HEK293T (cell line): ENCODE measurements around the gene MAX.

ENCODE experiments used
- CTCF ChIA-PET: fragments of 350-600 bp; formaldehyde crosslinking; extraction: SDS; loops from one replicate; lab custom pipeline; 2021; ENCODE audit warnings: antibody characterized with exemption, inconsistent platforms; lab: Yijun Ruan, JAX
- POLR2A ChIA-PET: fragments of 350-600 bp; formaldehyde crosslinking; extraction: SDS; loops from one replicate; lab custom pipeline; 2020; ENCODE audit warnings: antibody characterized with exemption, inconsistent platforms; lab: Yijun Ruan, JAX
- DNase-seq: peaks from one replicate; pipeline ENCODE4 v3.0.0; 2012; ENCODE audit warnings: mixed read lengths; ENCODE audit errors: extremely low spot score
- ARNT ChIP-seq: fragments of 450-650 bp; IDR thresholded peaks from 2 replicates; pipeline ENCODE4 v1.6.1; 2017; ENCODE audit warnings: mild to moderate bottlenecking
- BHLHE40 ChIP-seq: fragments of 450-650 bp; IDR thresholded peaks from 2 replicates; pipeline ENCODE4 v1.6.1; 2016; ENCODE audit warnings: mild to moderate bottlenecking, moderate library complexity, borderline replicate concordance
- CTBP1 ChIP-seq: fragments of 450-650 bp; IDR thresholded peaks from 2 replicates; pipeline ENCODE4 v1.6.1; 2016; ENCODE audit warnings: borderline replicate concordance
- ELF4 ChIP-seq: fragments of 450-650 bp; IDR thresholded peaks from 2 replicates; pipeline ENCODE4 v1.6.1; 2017; ENCODE audit warnings: antibody characterized with exemption
- FOXA1 ChIP-seq: fragments of 450-650 bp; IDR thresholded peaks from 2 replicates; pipeline ENCODE4 v1.6.1; 2016; ENCODE audit warnings: mild to moderate bottlenecking
- FOXK2 ChIP-seq: fragments of 450-650 bp; IDR thresholded peaks from 2 replicates; pipeline ENCODE4 v1.6.1; 2016; ENCODE audit warnings: mild to moderate bottlenecking
- FOXM1 ChIP-seq: fragments of 450-650 bp; IDR thresholded peaks from 2 replicates; pipeline ENCODE4 v1.6.1; 2017; ENCODE audit warnings: mild to moderate bottlenecking, borderline replicate concordance
- HDGF ChIP-seq: fragments of 450-650 bp; IDR thresholded peaks from 2 replicates; pipeline ENCODE4 v1.6.1; 2017; ENCODE audit warnings: antibody characterized with exemption, borderline replicate concordance
- L3MBTL2 ChIP-seq: fragments of 450-650 bp; conservative IDR thresholded peaks from 2 replicates; pipeline ENCODE4 v1.6.1; 2016; ENCODE audit warnings: mild to moderate bottlenecking
- LEF1 ChIP-seq: fragments of 450-650 bp; IDR thresholded peaks from 2 replicates; pipeline ENCODE4 v1.6.1; 2017; ENCODE audit warnings: mild to moderate bottlenecking, borderline replicate concordance
- NFRKB ChIP-seq: fragments of 450-650 bp; IDR thresholded peaks from 2 replicates; pipeline ENCODE4 v1.6.1; 2016; ENCODE audit warnings: mild to moderate bottlenecking, moderate library complexity
- PKNOX1 ChIP-seq: fragments of 450-650 bp; IDR thresholded peaks from 2 replicates; pipeline ENCODE4 v1.6.1; 2016
- SP1 ChIP-seq: fragments of 450-650 bp; IDR thresholded peaks from 2 replicates; pipeline ENCODE4 v1.6.1; 2017
- SUZ12 ChIP-seq: fragments of 450-650 bp; IDR thresholded peaks from 2 replicates; pipeline ENCODE4 v1.6.1; 2016; ENCODE audit warnings: mild to moderate bottlenecking
- TARDBP ChIP-seq: fragments of 450-650 bp; IDR thresholded peaks from 2 replicates; pipeline ENCODE4 v1.6.1; 2016
- ZNF384 ChIP-seq: fragments of 450-650 bp; IDR thresholded peaks from 2 replicates; pipeline ENCODE4 v1.6.1; 2016

MAX gene

DNA sequence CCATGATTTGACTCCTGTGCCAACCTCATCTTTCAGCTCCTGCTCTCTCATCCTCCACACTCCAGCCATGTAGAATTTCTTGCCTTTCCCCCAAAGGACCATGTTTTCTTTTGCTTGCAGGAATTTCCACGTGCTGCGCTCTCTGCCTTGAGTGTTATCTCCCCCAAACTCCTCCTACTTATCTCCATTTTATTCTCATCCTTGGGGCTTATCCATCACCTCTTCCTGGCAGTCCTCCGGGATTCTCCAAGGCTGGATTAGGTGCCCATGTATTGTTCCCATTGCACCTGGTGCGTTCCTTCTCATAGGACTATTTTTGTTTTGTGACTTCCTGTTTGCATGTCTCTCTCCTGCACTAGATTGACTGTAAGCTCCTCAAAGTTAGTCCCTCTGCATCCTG is 7.0 kb upstream of the MAX start:
- DNase-seq: no peak
- ChIA-PET CTCF (interaction anchor here (0.6 kb wide), 1 partner anchor 338 kb away, joined by 5 read pairs; no protein-coding TSS in a partner anchor), POLR2A (no interaction called here)
- TF ChIP-seq ARNT (no peak), ELF4 (no peak), LEF1 (no peak), NFRKB (no peak), FOXK2 (no peak), TARDBP (no peak), CTBP1 (no peak), ZNF384 (no peak), BHLHE40 (no peak), HDGF (no peak)

DNA sequence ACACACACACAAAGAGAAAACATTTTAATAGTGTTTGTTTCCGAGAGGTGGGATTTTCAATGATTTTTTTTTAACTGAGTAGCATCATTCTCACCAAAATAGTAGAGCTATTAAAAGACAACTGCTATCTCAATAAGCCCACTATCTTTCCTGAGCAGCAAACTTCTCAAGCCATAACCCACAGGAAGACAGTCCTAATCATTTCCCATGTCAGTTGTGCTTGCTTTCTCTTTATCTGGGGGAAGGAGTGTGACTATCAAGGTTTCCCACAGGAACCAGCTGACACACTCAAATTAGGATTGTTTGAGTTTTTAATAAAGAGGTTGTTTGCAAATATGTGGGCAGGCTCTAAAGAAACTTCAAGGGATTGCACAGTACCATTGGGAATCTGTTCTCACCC is 4.9 kb upstream of the MAX start:
- CTCF ChIA-PET: interaction anchor here (0.7 kb wide), 1 partner anchor 799 kb away, joined by 5 read pairs; no protein-coding TSS in a partner anchor
- POLR2A ChIA-PET: no interaction called here

DNA sequence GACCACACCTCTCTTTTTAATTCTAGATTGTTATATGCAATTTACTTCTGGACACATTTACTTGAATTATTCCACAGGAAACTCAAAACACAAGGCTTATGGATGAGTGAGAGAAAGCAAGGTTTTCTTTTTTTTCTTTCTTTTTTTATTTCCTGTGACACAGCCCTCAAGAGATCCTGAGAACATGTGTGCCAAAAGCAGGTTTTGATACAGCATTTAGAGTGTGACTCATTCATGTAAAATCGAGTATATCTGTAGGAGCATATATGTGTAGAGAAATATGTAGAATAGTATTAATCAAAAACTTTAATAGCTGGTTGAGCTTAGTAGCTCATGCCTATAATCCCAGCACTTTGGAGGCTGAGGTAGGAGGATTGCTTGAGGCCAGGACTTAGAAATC is 4.4 kb upstream of the MAX start:
- ChIA-PET CTCF (interaction anchor here (0.7 kb wide), 1 partner anchor 800 kb away, joined by 5 read pairs; no protein-coding TSS in a partner anchor), POLR2A (no interaction called here)
- TF ChIP-seq LEF1: no peak
- TF ChIP-seq L3MBTL2: no peak
- no peak for TF ChIP-seq ELF4
- no peak for TF ChIP-seq SP1
- no peak for TF ChIP-seq TARDBP
- TF ChIP-seq ZNF384: no peak
- no peak for TF ChIP-seq BHLHE40
- TF ChIP-seq PKNOX1: no peak
- TF ChIP-seq FOXM1: no peak
- no peak for TF ChIP-seq NFRKB
- TF ChIP-seq CTBP1: no peak
- no peak for TF ChIP-seq HDGF
- TF ChIP-seq FOXA1: no peak
- no peak for TF ChIP-seq SUZ12
- TF ChIP-seq FOXK2: no peak
- TF ChIP-seq ARNT: no peak
- no peak for DNase-seq

More for the DNA sequence above, 4.9 kb upstream of the MAX start:
- TF ChIP-seq FOXA1 (no peak), HDGF (no peak), SP1 (no peak), PKNOX1 (no peak), NFRKB (no peak), LEF1 (no peak), CTBP1 (no peak), ARNT (no peak), SUZ12 (no peak), TARDBP (no peak), ZNF384 (no peak), L3MBTL2 (no peak), FOXK2 (no peak), ELF4 (no peak)
- DNase-seq: no peak

GRCh38 chr14:65106316-65106715 is 4.0 kb upstream of the MAX start:
- TF ChIP-seq LEF1 (no peak), SP1 (no peak), CTBP1 (no peak), ELF4 (no peak), ARNT (no peak), FOXA1 (no peak), PKNOX1 (no peak), ZNF384 (no peak), FOXM1 (no peak), SUZ12 (no peak), HDGF (no peak), BHLHE40 (no peak)
- CTCF ChIA-PET: interaction anchor here (0.6 to 0.7 kb wide), 3 partner anchors 90 to 800 kb away, joined by 3 to 5 read pairs (median 3); no protein-coding TSS in a partner anchor
- POLR2A ChIA-PET: no interaction called here
- DNase-seq: no peak

- DNase-seq: no peak
- CTCF ChIA-PET: no interaction called here
- TF ChIP-seq BHLHE40 (no peak), LEF1 (no peak), HDGF (no peak), L3MBTL2 (no peak), ELF4 (no peak), TARDBP (no peak), ARNT (no peak), FOXA1 (no peak), FOXM1 (no peak), PKNOX1 (no peak), SP1 (no peak), CTBP1 (no peak), SUZ12 (no peak), FOXK2 (no peak), ZNF384 (no peak), NFRKB (no peak)
- POLR2A ChIA-PET: no interaction called here
These were observed 2.5 kb upstream of the MAX start for GRCh38 chr14:65104791-65105190.
